ES-I3 (cell line): ENCODE data around the gene INPP5D.
"Not testable (repeated sequence)": the region's sequence is repeated elsewhere in the genome, so short reads cannot be mapped to it uniquely, and the experiment has no call there.

ENCODE experiments used
- H3K36me3 ChIP-seq: 2 replicates; pipeline ENCODE4 v1.6.1; 2013; ENCODE audit warnings: mild to moderate bottlenecking, low read length, control low read depth, moderate library complexity; ENCODE audit not compliant: insufficient read depth
- H3K4me1 ChIP-seq: 2 replicates; pipeline ENCODE4 v1.6.1; 2013; ENCODE audit warnings: mild to moderate bottlenecking, control low read depth, low read length; ENCODE audit not compliant: insufficient read depth
- H3K9ac ChIP-seq: 2 replicates; pipeline ENCODE4 v1.6.1; 2013; ENCODE audit warnings: low read depth, mild to moderate bottlenecking, low read length, moderate library complexity
- H3K9me3 ChIP-seq: 2 replicates; pipeline ENCODE4 v1.6.1; 2013; ENCODE audit warnings: mild to moderate bottlenecking, low read length, moderate library complexity; ENCODE audit not compliant: control insufficient read depth, insufficient read depth

Gene INPP5D

GRCh38 chr2:233189025-233189424 lies 128.9 kb downstream of the INPP5D start:
- peaks cover 5% of the 10 kb centered on the region; the same call in 1 of the 2 replicates for H3K36me3 ChIP-seq
- no peaks in the 10 kb centered on the region for H3K4me1 ChIP-seq
- H3K9me3 ChIP-seq: no peaks in the 10 kb centered on the region
- H3K9ac ChIP-seq: no peak overlapping the region

- not testable (repeated sequence) for H3K9ac ChIP-seq, H3K9me3 ChIP-seq, H3K36me3 ChIP-seq, H3K4me1 ChIP-seq
These were observed 130.9 kb downstream of the INPP5D start for GRCh38 chr2:233191016-233191415.

- H3K4me1 ChIP-seq: no peaks in the 10 kb centered on the region
- H3K9ac ChIP-seq: no peak overlapping the region
- H3K36me3 ChIP-seq: no peaks in the 10 kb centered on the region
- no peaks in the 10 kb centered on the region for H3K9me3 ChIP-seq
These were observed 133.6 kb downstream of the INPP5D start for GRCh38 chr2:233193738-233194137.

GRCh38 chr2:233195027-233195426 lies 134.9 kb downstream of the INPP5D start:
- no peaks in the 10 kb centered on the region for H3K9me3 ChIP-seq
- no peaks in the 10 kb centered on the region for H3K4me1 ChIP-seq
- no peak overlapping the region for H3K9ac ChIP-seq
- no peaks in the 10 kb centered on the region for H3K36me3 ChIP-seq

GRCh38 chr2:233197022-233197421 lies 136.9 kb downstream of the INPP5D start:
- Histone ChIP-seq H3K9ac (no peak overlapping the region), H3K9me3 (no peaks in the 10 kb centered on the region), H3K36me3 (no peaks in the 10 kb centered on the region), H3K4me1 (no peaks in the 10 kb centered on the region)

- Histone ChIP-seq H3K36me3 (no peaks in the 10 kb centered on the region), H3K4me1 (no peaks in the 10 kb centered on the region), H3K9me3 (no peaks in the 10 kb centered on the region; the same call in 1 of the 2 replicates), H3K9ac (no peak overlapping the region)
These were observed 137.9 kb downstream of the INPP5D start for GRCh38 chr2:233198026-233198425.

GRCh38 chr2:233199870-233200269 lies 139.7 kb downstream of the INPP5D start:
- H3K4me1 ChIP-seq: no peaks in the 10 kb centered on the region
- H3K36me3 ChIP-seq: no peaks in the 10 kb centered on the region
- H3K9ac ChIP-seq: no peak overlapping the region
- H3K9me3 ChIP-seq: no peaks in the 10 kb centered on the region; the same call in 1 of the 2 replicates

GRCh38 chr2:233200790-233201189 lies 140.6 kb downstream of the INPP5D start:
- H3K9me3 ChIP-seq, H3K9ac ChIP-seq, H3K4me1 ChIP-seq, H3K36me3 ChIP-seq: not testable (repeated sequence)

- H3K9me3 ChIP-seq: no peaks in the 10 kb centered on the region; the same call in 1 of the 2 replicates
- no peaks in the 10 kb centered on the region for H3K4me1 ChIP-seq
- no peaks in the 10 kb centered on the region for H3K36me3 ChIP-seq
- H3K9ac ChIP-seq: no peak overlapping the region
These were observed 141.3 kb downstream of the INPP5D start for GRCh38 chr2:233201258-233202013.

- no peaks in the 10 kb centered on the region for H3K36me3 ChIP-seq
- H3K9ac ChIP-seq: no peak overlapping the region
- no peaks in the 10 kb centered on the region; the same call in 1 of the 2 replicates for H3K9me3 ChIP-seq
- no peaks in the 10 kb centered on the region for H3K4me1 ChIP-seq
These were observed 142.4 kb downstream of the INPP5D start for GRCh38 chr2:233202531-233202944.

GRCh38 chr2:233203060-233203459 lies 142.9 kb downstream of the INPP5D start:
- no peak overlapping the region for H3K9ac ChIP-seq
- H3K36me3 ChIP-seq: no peaks in the 10 kb centered on the region
- H3K4me1 ChIP-seq: no peaks in the 10 kb centered on the region; the same call in 1 of the 2 replicates
- H3K9me3 ChIP-seq: no peaks in the 10 kb centered on the region; the same call in 1 of the 2 replicates

GRCh38 chr2:233204286-233204936 lies 144.3 kb downstream of the INPP5D start:
- H3K9ac ChIP-seq: no peak overlapping the region
- H3K4me1 ChIP-seq: peaks cover 11% of the 10 kb centered on the region
- H3K36me3 ChIP-seq: no peaks in the 10 kb centered on the region
- no peaks in the 10 kb centered on the region; the same call in 1 of the 2 replicates for H3K9me3 ChIP-seq

GRCh38 chr2:233208382-233209116 lies 148.4 kb downstream of the INPP5D start:
- Histone ChIP-seq H3K9me3 (no peaks in the 10 kb centered on the region), H3K4me1 (peaks cover 29% of the 10 kb centered on the region), H3K36me3 (no peaks in the 10 kb centered on the region), H3K9ac (no peak overlapping the region)

GRCh38 chr2:233209117-233209532 lies 149.0 kb downstream of the INPP5D start:
- no peak overlapping the region for H3K9ac ChIP-seq
- H3K36me3 ChIP-seq: no peaks in the 10 kb centered on the region
- no peaks in the 10 kb centered on the region for H3K9me3 ChIP-seq
- H3K4me1 ChIP-seq: peaks cover 29% of the 10 kb centered on the region
